Measurements from ENCODE around the gene PSMF1. TPM values are rescaled to one million over a fixed set of nuclear protein-coding genes. Genes with fewer than 3 reads are reported as not detected.

The PSMF1 gene
- total and polyA plus RNA-seq, 9 of the 15 experiments (the other 6 are each of a cell fraction or from before 2014, with no cell fraction given), result 8.5 to 192 (median 33.2) TPM

DNA sequence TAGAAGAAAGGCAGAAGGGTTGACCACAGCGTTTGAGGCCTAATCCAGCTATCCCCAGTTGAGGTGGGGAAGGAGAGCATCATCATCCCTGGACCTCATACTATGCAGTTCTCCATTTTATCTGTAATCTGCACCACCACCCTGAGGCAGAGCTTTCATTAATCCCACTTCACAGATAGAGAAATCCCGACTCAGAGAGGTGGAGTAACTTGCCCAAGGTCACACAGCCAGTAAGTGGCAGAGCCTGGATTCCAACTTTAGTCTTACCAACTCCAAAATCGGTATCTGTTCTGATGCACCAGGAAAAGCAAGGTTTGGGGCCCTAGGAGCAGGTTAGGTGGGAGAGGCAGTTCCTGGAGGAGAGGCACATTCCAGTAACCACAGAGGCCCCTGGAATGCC is 59.7 kb downstream of the PSMF1 start (continued):
- TF ChIP-seq, protein P1, sequence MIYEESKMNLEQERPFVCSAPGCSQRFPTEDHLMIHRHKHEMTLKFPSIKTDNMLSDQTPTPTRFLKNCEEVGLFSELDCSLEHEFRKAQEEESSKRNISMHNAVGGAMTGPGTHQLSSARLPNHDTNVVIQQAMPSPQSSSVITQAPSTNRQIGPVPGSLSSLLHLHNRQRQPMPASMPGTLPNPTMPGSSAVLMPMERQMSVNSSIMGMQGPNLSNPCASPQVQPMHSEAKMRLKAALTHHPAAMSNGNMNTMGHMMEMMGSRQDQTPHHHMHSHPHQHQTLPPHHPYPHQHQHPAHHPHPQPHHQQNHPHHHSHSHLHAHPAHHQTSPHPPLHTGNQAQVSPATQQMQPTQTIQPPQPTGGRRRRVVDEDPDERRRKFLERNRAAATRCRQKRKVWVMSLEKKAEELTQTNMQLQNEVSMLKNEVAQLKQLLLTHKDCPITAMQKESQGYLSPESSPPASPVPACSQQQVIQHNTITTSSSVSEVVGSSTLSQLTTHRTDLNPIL (CRISPR knock-in tag; IDR thresholded peaks at IDR 0.05), result no peak
- no peak for TF ChIP-seq POLR3G (IDR thresholded peaks at IDR 0.05; ENCODE audit: extremely low read depth, insufficient read length, insufficient replicate concordance)
- TF ChIP-seq ELF1 (tag; IDR thresholded peaks at IDR 0.05), result no peak
- no peak for TF ChIP-seq KLF10 (CRISPR knock-in tag; IDR thresholded peaks at IDR 0.05)
- no peak for TF ChIP-seq ZNF324 (CRISPR knock-in tag; IDR thresholded peaks at IDR 0.05)
- TF ChIP-seq HMG20A (CRISPR knock-in tag; conservative IDR thresholded peaks at IDR 0.05), result no peak
- no peak for TF ChIP-seq TBL1XR1 (IDR thresholded peaks at IDR 0.05; ENCODE audit: low read length in 2 of 2)
- no peak for TF ChIP-seq GTF2E2 (tag; IDR thresholded peaks at IDR 0.05)
- no peak for TF ChIP-seq ELF4 (CRISPR knock-in tag; IDR thresholded peaks at IDR 0.05)

DNA sequence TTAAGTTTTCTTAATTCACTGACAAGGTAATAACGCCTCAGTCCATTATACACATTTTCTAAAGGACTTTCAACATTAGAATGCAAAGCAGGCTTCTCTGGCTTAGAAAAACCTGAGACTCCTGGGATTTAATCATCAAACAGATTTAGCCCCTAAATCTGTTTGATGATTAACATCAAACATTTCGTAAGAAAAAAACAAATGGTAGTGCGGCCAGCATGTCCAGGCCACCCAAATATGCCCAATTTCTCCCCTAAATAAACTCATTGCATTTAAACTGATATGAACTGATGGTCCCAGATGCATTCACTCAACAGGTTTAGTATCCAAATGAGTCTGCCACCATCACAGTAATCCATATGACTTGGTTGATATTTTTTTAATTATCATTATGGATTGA is 60.2 kb downstream of the PSMF1 start:
- POLR2A ChIA-PET, result no interaction called here
- BruUV-seq (replicated peaks), result no TSS peak
- intact Hi-C loops (cut with micrococcal nuclease), result loop anchor here (5.0 kb wide), 1 partner anchor 34 kb away; no protein-coding TSS in a partner anchor
- Histone ChIP-seq H3K4me2 (ENCODE audit: insufficient read depth, low read length) (no peak overlapping the region), H2AFZ (ENCODE audit: low read depth, low read length) (no peak overlapping the region), H4K20me1 (replicated peaks; ENCODE audit: control insufficient read depth, insufficient read depth, low read length) (no peaks in the 10 kb centered on the region), H3K27ac (ENCODE audit: extremely low read depth, low read depth, low read length) (no peak overlapping the region), H3K4me1 (replicated peaks in 1 of 2; ENCODE audit: control insufficient read depth in 2 of 2, insufficient read depth in 2 of 2, low read length in 2 of 2) (peaks cover 30 to 32% of the 10 kb centered on the region in 2 experiments), H3K79me2 (ENCODE audit: control insufficient read depth, insufficient read depth, low read length) (peaks cover 9% of the 10 kb centered on the region), H3K27me3 (ENCODE audit: control insufficient read depth in 2 of 2, insufficient read depth in 2 of 2, low read length in 2 of 2) (no peaks in the 10 kb centered on the region), H3K9ac (ENCODE audit: insufficient read depth in 1 of 2, low read depth in 2 of 2, low read length in 2 of 2) (no peak overlapping the region), H3K9me1 (ENCODE audit: control insufficient read depth, insufficient read depth, low read length) (no peaks in the 10 kb centered on the region), H3K36me3 (ENCODE audit: control insufficient read depth, insufficient read depth, low read length) (peaks cover 33% of the 10 kb centered on the region; the same call in 2 of the 3 replicates), H3K4me3 (no peak overlapping the region), H3K9me3 (replicated peaks; ENCODE audit: control insufficient read depth, insufficient read depth, low read depth, low read length) (no peaks in the 10 kb centered on the region)
- FAIRE-seq (no peak), DNase-seq (ENCODE audit: extremely low read depth in 1 of 4, low spot score in 3 of 4) (no peak), ATAC-seq (no peak)
- in situ Hi-C loops (cut with MboI), result no loop called here
- 88% methylated on average over 3 of the region's 3 CpGs for WGBS (ENCODE audit: insufficient coverage, low coverage, missing lambda C conversion rate)
- CTCF ChIA-PET (ENCODE audit: low intra/inter-chr PET ratio), result interaction anchor here (1.1 kb wide), 1 partner anchor 325 kb away, joined by 4 read pairs; no protein-coding TSS in a partner anchor
- TF ChIP-seq, protein P2, sequence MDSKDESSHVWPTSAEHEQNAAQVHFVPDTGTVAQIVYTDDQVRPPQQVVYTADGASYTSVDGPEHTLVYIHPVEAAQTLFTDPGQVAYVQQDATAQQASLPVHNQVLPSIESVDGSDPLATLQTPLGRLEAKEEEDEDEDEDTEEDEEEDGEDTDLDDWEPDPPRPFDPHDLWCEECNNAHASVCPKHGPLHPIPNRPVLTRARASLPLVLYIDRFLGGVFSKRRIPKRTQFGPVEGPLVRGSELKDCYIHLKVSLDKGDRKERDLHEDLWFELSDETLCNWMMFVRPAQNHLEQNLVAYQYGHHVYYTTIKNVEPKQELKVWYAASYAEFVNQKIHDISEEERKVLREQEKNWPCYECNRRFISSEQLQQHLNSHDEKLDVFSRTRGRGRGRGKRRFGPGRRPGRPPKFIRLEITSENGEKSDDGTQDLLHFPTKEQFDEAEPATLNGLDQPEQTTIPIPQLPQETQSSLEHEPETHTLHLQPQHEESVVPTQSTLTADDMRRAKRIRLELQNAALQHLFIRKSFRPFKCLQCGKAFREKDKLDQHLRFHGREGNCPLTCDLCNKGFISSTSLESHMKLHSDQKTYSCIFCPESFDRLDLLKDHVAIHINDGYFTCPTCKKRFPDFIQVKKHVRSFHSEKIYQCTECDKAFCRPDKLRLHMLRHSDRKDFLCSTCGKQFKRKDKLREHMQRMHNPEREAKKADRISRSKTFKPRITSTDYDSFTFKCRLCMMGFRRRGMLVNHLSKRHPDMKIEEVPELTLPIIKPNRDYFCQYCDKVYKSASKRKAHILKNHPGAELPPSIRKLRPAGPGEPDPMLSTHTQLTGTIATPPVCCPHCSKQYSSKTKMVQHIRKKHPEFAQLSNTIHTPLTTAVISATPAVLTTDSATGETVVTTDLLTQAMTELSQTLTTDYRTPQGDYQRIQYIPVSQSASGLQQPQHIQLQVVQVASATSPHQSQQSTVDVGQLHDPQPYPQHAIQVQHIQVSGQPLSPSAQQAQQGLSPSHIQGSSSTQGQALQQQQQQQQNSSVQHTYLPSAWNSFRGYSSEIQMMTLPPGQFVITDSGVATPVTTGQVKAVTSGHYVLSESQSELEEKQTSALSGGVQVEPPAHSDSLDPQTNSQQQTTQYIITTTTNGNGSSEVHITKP (IDR thresholded peaks at IDR 0.05; ENCODE audit: partially characterized antibody), result no peak
- TF ChIP-seq ZNF121 (CRISPR knock-in tag; conservative IDR thresholded peaks at IDR 0.05) (no peak), ZNF140 (CRISPR knock-in tag; IDR thresholded peaks at IDR 0.05) (no peak), HMG20A (CRISPR knock-in tag; conservative IDR thresholded peaks at IDR 0.05) (no peak), ZNF197 (CRISPR knock-in tag; IDR thresholded peaks at IDR 0.05; ENCODE audit: low read depth) (no peak), ZBTB7A (IDR thresholded peaks at IDR 0.05; ENCODE audit: borderline replicate concordance, control insufficient read depth, low read depth, low read length) (no peak)
- TF ChIP-seq, protein P3, sequence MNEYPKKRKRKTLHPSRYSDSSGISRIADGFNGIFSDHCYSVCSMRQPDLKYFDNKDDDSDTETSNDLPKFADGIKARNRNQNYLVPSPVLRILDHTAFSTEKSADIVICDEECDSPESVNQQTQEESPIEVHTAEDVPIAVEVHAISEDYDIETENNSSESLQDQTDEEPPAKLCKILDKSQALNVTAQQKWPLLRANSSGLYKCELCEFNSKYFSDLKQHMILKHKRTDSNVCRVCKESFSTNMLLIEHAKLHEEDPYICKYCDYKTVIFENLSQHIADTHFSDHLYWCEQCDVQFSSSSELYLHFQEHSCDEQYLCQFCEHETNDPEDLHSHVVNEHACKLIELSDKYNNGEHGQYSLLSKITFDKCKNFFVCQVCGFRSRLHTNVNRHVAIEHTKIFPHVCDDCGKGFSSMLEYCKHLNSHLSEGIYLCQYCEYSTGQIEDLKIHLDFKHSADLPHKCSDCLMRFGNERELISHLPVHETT (CRISPR knock-in tag; conservative IDR thresholded peaks at IDR 0.05 in 1 of 2, IDR thresholded peaks at IDR 0.05 in 1 of 2), result no peak
